CD4-positive, alpha-beta memory T cell (primary cell): Measurements from ENCODE around the gene MYF5. TPM values are rescaled to one million over a fixed set of nuclear protein-coding genes. Genes with fewer than 3 reads are reported as not detected.

ENCODE experiments used
- CTCF ChIA-PET: fragments of 350-600 bp; sonication (Branson Sonifier 250); formaldehyde crosslinking; loops from one replicate; lab custom pipeline; 2021; ENCODE audit warnings: inconsistent platforms; ENCODE audit not compliant: partially characterized antibody; lab: Charles Lee
- POLR2A ChIA-PET: fragments of 350-600 bp; sonication (Branson Sonifier 250); formaldehyde crosslinking; loops from one replicate; lab custom pipeline; 2021; ENCODE audit not compliant: partially characterized antibody; lab: Charles Lee
- DNase-seq, 5 donors: peaks; one replicate each; pipeline versions ENCODE4 v3.0.0 to v3.0.0-alpha.2; 2020 to 2022; ENCODE audit warnings: mixed read lengths in 1 of 5
- H3K27ac ChIP-seq: one replicate; pipeline ENCODE4 v1.7.0; 2013; ENCODE audit warnings: low read depth, low read length
- H3K27me3 ChIP-seq: 2 replicates; pipeline ENCODE4 v1.7.0; 2013; ENCODE audit warnings: mild to moderate bottlenecking, low read length, moderate library complexity; ENCODE audit not compliant: insufficient read depth
- H3K36me3 ChIP-seq: 2 replicates; pipeline ENCODE4 v1.7.0; 2013; ENCODE audit warnings: mild to moderate bottlenecking, low read length, moderate library complexity; ENCODE audit not compliant: insufficient read depth
- H3K4me1 ChIP-seq: 2 replicates; pipeline ENCODE4 v1.7.0; 2013; ENCODE audit warnings: mild to moderate bottlenecking, low read length, moderate library complexity; ENCODE audit not compliant: insufficient read depth
- H3K4me3 ChIP-seq, 2 donors: one replicate each; pipeline ENCODE4 v1.7.0; 2013; ENCODE audit warnings: low read length in 2 of 2, mild to moderate bottlenecking in 1 of 2
- H3K9me3 ChIP-seq, 2 donors: one replicate each; pipeline ENCODE4 v1.7.0; 2013; ENCODE audit warnings: low read length in 2 of 2, control low read depth in 1 of 2; ENCODE audit not compliant: control insufficient read depth in 1 of 2
- H3K27ac Mint-ChIP-seq, 7 donors: one replicate each; pipeline ENCODE4 v1.8.0; 2020 to 2021; ENCODE audit warnings: mixed read lengths in 7 of 7, mild to moderate bottlenecking in 6 of 7, inconsistent platforms in 3 of 7, moderate library complexity in 3 of 7
- H3K27me3 Mint-ChIP-seq, 2 donors: one replicate each; pipeline ENCODE4 v1.8.0; 2020 to 2021; ENCODE audit warnings: mixed read lengths in 2 of 2
- H3K36me3 Mint-ChIP-seq, 2 donors: one replicate each; pipeline ENCODE4 v1.8.0; 2020 to 2021; ENCODE audit warnings: mixed read lengths in 2 of 2, inconsistent platforms in 1 of 2, mild to moderate bottlenecking in 1 of 2
- H3K4me1 Mint-ChIP-seq, 4 donors: one replicate each; pipeline ENCODE4 v1.8.0; 2020 to 2021; ENCODE audit warnings: mixed read lengths in 4 of 4, mild to moderate bottlenecking in 1 of 4
- H3K4me3 Mint-ChIP-seq, 8 donors: one replicate each; pipeline ENCODE4 v1.8.0; 2020 to 2021; ENCODE audit warnings: mixed read lengths in 8 of 8, mild to moderate bottlenecking in 7 of 8, moderate library complexity in 6 of 8, inconsistent platforms in 3 of 8
- H3K9me3 Mint-ChIP-seq, 8 donors: one replicate each; pipeline ENCODE4 v1.8.0; 2020 to 2021; ENCODE audit warnings: mixed read lengths in 8 of 8, mild to moderate bottlenecking in 5 of 8, inconsistent platforms in 3 of 8, moderate library complexity in 1 of 8
- intact Hi-C: fragments of 100-400 bp; cut with micrococcal nuclease; formaldehyde crosslinking; loops from one replicate; pipeline ENCODE4 v1.15.1; 2023
- polyA plus RNA-seq, 2 donors: library from polyadenylated mRNA; unstranded; fragments of 300-500 nt; fragmentation: Illumina TruSeq; gene quantifications; one replicate each; pipeline ENCODE4 v1.2.3, GENCODE V29; 2021
- total RNA-seq, 2 experiments: library from RNA; stranded (reverse); gene quantifications; one replicate each; pipeline ENCODE4 v1.2.3, GENCODE V29; 2021

The MYF5 gene
- total and polyA plus RNA-seq, 4 experiments from 2014 or later: not detected

GRCh38 chr12:80708259-80708974 lies 8.3 kb upstream of the MYF5 start:
- Histone ChIP-seq H3K4me3 (no peak overlapping the region), H3K36me3 (no peaks in the 10 kb centered on the region), H3K27ac (no peak overlapping the region), H3K27me3 (no peaks in the 10 kb centered on the region), H3K4me1 (no peaks in the 10 kb centered on the region), H3K9me3 (no peaks in the 10 kb centered on the region)
- intact Hi-C loops: no loop called here
- H3K4me3 Mint-ChIP-seq: peak overlapping the region in 1 of 8 donors; percentile 20
- H3K4me1 Mint-ChIP-seq: peaks cover 0 to 2% (median 0%) of the 10 kb centered on the region in 4 donors
- ChIA-PET POLR2A (no interaction called here), CTCF (no interaction called here)
- peaks cover 0 to 22% (median 5%) of the 10 kb centered on the region in 8 donors for H3K9me3 Mint-ChIP-seq
- H3K36me3 Mint-ChIP-seq: no peaks in the 10 kb centered on the region
- DNase-seq: no peak
- peaks cover 3 to 7% of the 10 kb centered on the region in 2 donors for H3K27me3 Mint-ChIP-seq
- no peak overlapping the region for H3K27ac Mint-ChIP-seq

GRCh38 chr12:80708975-80709328 lies 7.8 kb upstream of the MYF5 start:
- Histone ChIP-seq H3K27ac (no peak overlapping the region), H3K4me1 (no peaks in the 10 kb centered on the region), H3K27me3 (no peaks in the 10 kb centered on the region), H3K9me3 (no peaks in the 10 kb centered on the region), H3K36me3 (no peaks in the 10 kb centered on the region), H3K4me3 (no peak overlapping the region)
- Mint-ChIP-seq H3K4me3 (no peak overlapping the region), H3K27me3 (peaks cover 3 to 7% of the 10 kb centered on the region in 2 donors), H3K4me1 (peaks cover 0 to 2% (median 0%) of the 10 kb centered on the region in 4 donors), H3K27ac (no peak overlapping the region), H3K9me3 (peaks cover 0 to 26% (median 8%) of the 10 kb centered on the region in 8 donors), H3K36me3 (no peaks in the 10 kb centered on the region)
- POLR2A ChIA-PET: no interaction called here
- CTCF ChIA-PET: no interaction called here
- intact Hi-C loops: no loop called here
- no peak for DNase-seq

- no peaks in the 10 kb centered on the region for H3K36me3 Mint-ChIP-seq
- DNase-seq: no peak
- Histone ChIP-seq H3K27me3 (no peaks in the 10 kb centered on the region), H3K4me1 (no peaks in the 10 kb centered on the region), H3K27ac (no peak overlapping the region), H3K36me3 (no peaks in the 10 kb centered on the region), H3K4me3 (no peak overlapping the region), H3K9me3 (no peaks in the 10 kb centered on the region)
- H3K4me3 Mint-ChIP-seq: no peak overlapping the region
- ChIA-PET CTCF (no interaction called here), POLR2A (no interaction called here)
- intact Hi-C loops: no loop called here
- H3K4me1 Mint-ChIP-seq: peaks cover 0 to 2% (median 0%) of the 10 kb centered on the region in 4 donors
- H3K9me3 Mint-ChIP-seq: peaks cover 0 to 32% (median 11%) of the 10 kb centered on the region in 8 donors
- no peak overlapping the region for H3K27ac Mint-ChIP-seq
- H3K27me3 Mint-ChIP-seq: peaks cover 6 to 8% of the 10 kb centered on the region in 2 donors
Observed at GRCh38 chr12:80709811-80710726, 6.6 kb upstream of the MYF5 start.

GRCh38 chr12:80710727-80711449 lies 5.8 kb upstream of the MYF5 start:
- Histone ChIP-seq H3K27me3 (no peaks in the 10 kb centered on the region), H3K4me1 (no peaks in the 10 kb centered on the region), H3K4me3 (no peak overlapping the region), H3K9me3 (no peaks in the 10 kb centered on the region), H3K36me3 (no peaks in the 10 kb centered on the region), H3K27ac (no peak overlapping the region)
- Mint-ChIP-seq H3K9me3 (peaks cover 0 to 32% (median 11%) of the 10 kb centered on the region in 8 donors), H3K4me1 (peaks cover 0 to 2% (median 0%) of the 10 kb centered on the region in 4 donors), H3K36me3 (no peaks in the 10 kb centered on the region), H3K27me3 (peaks cover 6 to 8% of the 10 kb centered on the region in 2 donors), H3K4me3 (peak overlapping the region in 1 of 8 donors; percentile 21), H3K27ac (no peak overlapping the region)
- intact Hi-C loops: no loop called here
- DNase-seq: no peak
- ChIA-PET POLR2A (no interaction called here), CTCF (no interaction called here)

- Mint-ChIP-seq H3K27me3 (peaks cover 6 to 9% of the 10 kb centered on the region in 2 donors), H3K4me3 (no peak overlapping the region), H3K27ac (no peak overlapping the region), H3K9me3 (peaks cover 0 to 31% (median 11%) of the 10 kb centered on the region in 8 donors), H3K36me3 (no peaks in the 10 kb centered on the region), H3K4me1 (peaks cover 0 to 2% (median 0%) of the 10 kb centered on the region in 4 donors)
- H3K27ac ChIP-seq: no peak overlapping the region
- H3K9me3 ChIP-seq: no peaks in the 10 kb centered on the region
- no peak for DNase-seq
- H3K4me1 ChIP-seq: no peaks in the 10 kb centered on the region
- ChIA-PET POLR2A (no interaction called here), CTCF (no interaction called here)
- no peaks in the 10 kb centered on the region for H3K27me3 ChIP-seq
- intact Hi-C loops: no loop called here
- H3K36me3 ChIP-seq: no peaks in the 10 kb centered on the region
- no peak overlapping the region for H3K4me3 ChIP-seq
Observed at GRCh38 chr12:80711866-80712265, 4.8 kb upstream of the MYF5 start.

- CTCF ChIA-PET: no interaction called here
- POLR2A ChIA-PET: no interaction called here
Observed at GRCh38 chr12:80712866-80713265, 3.8 kb upstream of the MYF5 start.

GRCh38 chr12:80713419-80713818 lies 3.3 kb upstream of the MYF5 start:
- Histone ChIP-seq H3K4me1 (no peaks in the 10 kb centered on the region), H3K27me3 (no peaks in the 10 kb centered on the region), H3K4me3 (no peak overlapping the region), H3K9me3 (no peaks in the 10 kb centered on the region), H3K27ac (no peak overlapping the region), H3K36me3 (no peaks in the 10 kb centered on the region)
- intact Hi-C loops: no loop called here
- H3K27me3 Mint-ChIP-seq: peaks cover 3 to 6% of the 10 kb centered on the region in 2 donors
- H3K9me3 Mint-ChIP-seq: peaks cover 0 to 26% (median 11%) of the 10 kb centered on the region in 8 donors
- no peak for DNase-seq
- no peak overlapping the region for H3K4me3 Mint-ChIP-seq
- POLR2A ChIA-PET: no interaction called here
- H3K4me1 Mint-ChIP-seq: peaks cover 0 to 2% (median 0%) of the 10 kb centered on the region in 4 donors
- H3K36me3 Mint-ChIP-seq: no peaks in the 10 kb centered on the region
- CTCF ChIA-PET: no interaction called here
- H3K27ac Mint-ChIP-seq: no peak overlapping the region

More at GRCh38 chr12:80712866-80713265, 3.8 kb upstream of the MYF5 start:
- H3K36me3 ChIP-seq: no peaks in the 10 kb centered on the region
- no peak overlapping the region for H3K4me3 ChIP-seq
- H3K27me3 ChIP-seq: no peaks in the 10 kb centered on the region
- no peaks in the 10 kb centered on the region for H3K9me3 ChIP-seq
- DNase-seq: no peak
- intact Hi-C loops: no loop called here
- H3K27me3 Mint-ChIP-seq: peaks cover 3 to 6% of the 10 kb centered on the region in 2 donors
- H3K27ac Mint-ChIP-seq: no peak overlapping the region
- no peaks in the 10 kb centered on the region for H3K36me3 Mint-ChIP-seq
- H3K4me1 ChIP-seq: no peaks in the 10 kb centered on the region
- no peak overlapping the region for H3K27ac ChIP-seq
- H3K4me1 Mint-ChIP-seq: peaks cover 0 to 2% (median 0%) of the 10 kb centered on the region in 4 donors
- no peak overlapping the region for H3K4me3 Mint-ChIP-seq
- H3K9me3 Mint-ChIP-seq: peaks cover 0 to 26% (median 11%) of the 10 kb centered on the region in 8 donors
